Epithelial cell of prostate (primary cell): ENCODE measurements around the gene SLC27A1.
"Not testable (repeated sequence)": the region's sequence is repeated elsewhere in the genome, so short reads cannot be mapped to it uniquely, and the experiment has no call there.

Source experiments
- DNase-seq: peaks from one replicate; pipeline ENCODE4 v3.0.0-alpha.2; 2011; ENCODE audit warnings: low read depth, low spot score
- H3K27ac ChIP-seq: fragments of 450-650 bp; 2 replicates; pipeline ENCODE4 v1.5.1; 2017; ENCODE audit warnings: mild to moderate bottlenecking

SLC27A1 gene

GRCh38 chr19:17455308-17456123, 14.8 kb upstream of the SLC27A1 start:
- DNase-seq = no peak
- no peak overlapping the region for H3K27ac ChIP-seq

- H3K27ac ChIP-seq = no peak overlapping the region
- DNase-seq = no peak
Observed at GRCh38 chr19:17456127-17456526, 14.2 kb upstream of the SLC27A1 start.

GRCh38 chr19:17457616-17458015, 12.7 kb upstream of the SLC27A1 start:
- DNase-seq = no peak
- H3K27ac ChIP-seq = no peak overlapping the region

- no peak overlapping the region for H3K27ac ChIP-seq
- DNase-seq = no peak
Observed at GRCh38 chr19:17458970-17459369, 11.4 kb upstream of the SLC27A1 start.

- no peak for DNase-seq
- H3K27ac ChIP-seq = no peak within 1 kb of the TSS
Observed at GRCh38 chr19:17460372-17461230, 9.7 kb upstream of the SLC27A1 start, which contains the start of gene NXNL1. Gene NXNL1 (minus strand): TSS chr19:17460926. CDS start chr19:17460869, 57 bp downstream.

GRCh38 chr19:17466487-17466850, 3.9 kb upstream of the SLC27A1 start:
- DNase-seq = no peak
- no peak overlapping the region for H3K27ac ChIP-seq

- DNase-seq = no peak
- no peak overlapping the region for H3K27ac ChIP-seq
Observed at GRCh38 chr19:17467471-17468301, 2.6 kb upstream of the SLC27A1 start.

GRCh38 chr19:17468302-17469091, 1.8 kb upstream of the SLC27A1 start:
- peak overlapping the region; percentile 71 for H3K27ac ChIP-seq
- DNase-seq = no peak

GRCh38 chr19:17469092-17469480, 1.2 kb upstream of the SLC27A1 start:
- peak overlapping the region; percentile 71 for H3K27ac ChIP-seq
- no peak for DNase-seq

GRCh38 chr19:17469481-17470067, 750 bp upstream of the SLC27A1 start:
- H3K27ac ChIP-seq = peak overlapping the region; percentile 71
- peak; percentile 90 for DNase-seq

GRCh38 chr19:17471410-17472125, 1.2 kb downstream of the SLC27A1 start:
- no peak for DNase-seq
- H3K27ac ChIP-seq = no peak overlapping the region

GRCh38 chr19:17473041-17473440, 2.7 kb downstream of the SLC27A1 start:
- peak overlapping the region; percentile 44 for H3K27ac ChIP-seq
- peak; percentile 34 for DNase-seq

GRCh38 chr19:17475011-17475540, 4.8 kb downstream of the SLC27A1 start:
- peak overlapping the region; percentile 58 for H3K27ac ChIP-seq
- DNase-seq = not testable (repeated sequence)

GRCh38 chr19:17475541-17476115, 5.3 kb downstream of the SLC27A1 start:
- peak overlapping the region; percentile 58 for H3K27ac ChIP-seq
- DNase-seq = peak; percentile 26

GRCh38 chr19:17479325-17479791, 9.0 kb downstream of the SLC27A1 start:
- peak overlapping the region; percentile 42 for H3K27ac ChIP-seq
- no peak for DNase-seq

- no peak overlapping the region for H3K27ac ChIP-seq
- no peak for DNase-seq
Observed at GRCh38 chr19:17481986-17482385, 11.7 kb downstream of the SLC27A1 start.

GRCh38 chr19:17482877-17483604, 12.7 kb downstream of the SLC27A1 start:
- H3K27ac ChIP-seq = no peak overlapping the region
- no peak for DNase-seq
